IPS DF 4.7 (cell line): Measurements from ENCODE around the gene PRLHR.

Source experiments
- DNase-seq: peaks from one replicate; pipeline ENCODE4 v3.0.0-alpha.2; 2013; ENCODE audit warnings: low spot score; ENCODE audit errors: extremely low read depth

PRLHR gene

DNA sequence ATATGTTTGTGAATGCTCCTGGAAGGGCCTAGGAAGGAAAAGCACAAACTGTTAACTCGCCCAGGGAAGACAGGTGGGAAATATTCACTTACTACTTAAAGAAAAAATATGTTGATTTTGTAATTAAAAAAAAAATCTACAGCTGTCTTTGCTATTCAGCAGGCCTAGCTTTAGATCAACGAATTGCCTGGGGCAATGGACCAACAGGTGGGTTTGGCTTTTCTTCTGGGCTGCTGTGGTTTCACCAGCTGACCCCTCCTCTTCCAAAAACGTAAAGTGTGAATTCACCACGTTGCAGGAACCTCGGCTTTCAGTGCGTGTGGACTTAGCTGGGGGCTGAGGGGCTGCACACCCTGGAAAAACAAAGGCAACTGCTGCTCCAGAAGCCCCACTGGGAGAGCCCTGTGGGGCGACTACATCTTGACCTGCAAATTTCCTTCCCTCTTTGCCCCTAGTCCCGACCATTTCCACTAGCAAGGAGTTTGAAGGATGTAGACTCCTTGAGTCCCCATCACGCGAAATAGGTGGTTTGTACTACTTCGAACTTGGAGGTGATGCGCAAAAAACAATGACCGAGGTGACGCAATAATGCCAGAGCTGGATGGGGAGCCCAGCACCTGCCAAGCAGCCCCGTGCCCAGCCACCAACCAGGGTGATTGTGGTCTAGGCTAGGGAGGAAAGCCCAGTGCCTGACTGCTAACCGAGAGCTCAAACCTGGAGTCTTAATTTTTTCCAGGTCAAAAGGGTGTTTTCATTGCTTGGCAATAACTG is 7.4 kb downstream of the PRLHR start:
- no peak for DNase-seq

DNA sequence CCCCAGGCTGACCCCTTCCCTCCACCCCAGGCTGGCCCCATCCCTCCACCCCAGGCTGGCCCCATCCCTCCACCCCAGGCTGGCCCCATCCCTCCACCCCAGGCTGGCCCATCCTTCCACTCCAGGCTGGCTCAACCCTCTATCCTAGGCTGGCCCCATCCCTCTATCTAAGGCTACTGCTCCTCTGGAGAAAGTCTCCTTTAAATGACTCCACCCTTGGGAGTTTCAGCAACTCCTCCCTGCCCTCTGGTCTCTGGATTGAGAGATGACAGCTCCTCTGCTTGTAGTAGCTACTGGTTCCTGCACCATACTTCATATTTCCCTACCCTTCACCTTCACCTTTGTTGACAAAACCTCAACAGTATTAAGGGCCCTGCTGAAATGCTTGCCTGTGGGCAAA is 8.5 kb downstream of the PRLHR start:
- DNase-seq = no peak

DNA sequence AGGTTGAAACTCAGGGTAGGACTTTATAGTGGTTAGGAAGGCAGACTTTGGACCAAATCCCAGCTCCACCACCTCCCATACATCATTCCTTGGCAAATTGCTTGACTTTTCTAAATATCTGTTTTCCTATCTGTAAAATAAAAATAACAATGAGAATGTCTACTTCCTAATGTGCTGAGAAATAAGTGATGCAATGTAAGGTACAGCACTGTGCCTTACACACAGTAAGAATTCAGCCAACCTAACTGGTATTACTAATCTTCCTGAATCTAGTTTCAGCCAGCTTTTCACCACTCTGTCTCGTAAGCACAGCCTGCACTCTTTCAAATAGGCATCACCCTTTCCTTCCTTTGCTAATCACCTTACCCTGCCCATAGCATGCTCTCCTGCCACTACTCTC is 9.7 kb downstream of the PRLHR start:
- DNase-seq = no peak

DNA sequence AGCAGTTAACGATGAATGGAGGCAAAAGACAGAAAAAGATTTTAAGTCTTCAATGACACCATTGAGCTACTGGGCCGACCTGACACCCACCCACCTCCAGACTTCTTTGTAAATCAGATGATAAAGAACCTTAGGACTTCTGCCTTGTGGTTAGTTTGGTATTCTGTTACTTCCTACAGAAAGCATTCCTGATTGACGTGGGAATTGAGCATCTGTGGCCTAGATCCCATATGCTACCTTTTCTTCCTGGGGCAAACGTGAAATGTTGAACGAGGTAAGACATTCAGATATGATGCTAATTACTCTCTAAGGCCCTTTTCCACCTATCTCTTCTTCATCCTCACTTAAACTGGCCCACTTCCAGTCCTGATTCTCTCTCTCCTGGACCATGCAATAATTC is 10.2 kb downstream of the PRLHR start:
- DNase-seq = no peak

DNA sequence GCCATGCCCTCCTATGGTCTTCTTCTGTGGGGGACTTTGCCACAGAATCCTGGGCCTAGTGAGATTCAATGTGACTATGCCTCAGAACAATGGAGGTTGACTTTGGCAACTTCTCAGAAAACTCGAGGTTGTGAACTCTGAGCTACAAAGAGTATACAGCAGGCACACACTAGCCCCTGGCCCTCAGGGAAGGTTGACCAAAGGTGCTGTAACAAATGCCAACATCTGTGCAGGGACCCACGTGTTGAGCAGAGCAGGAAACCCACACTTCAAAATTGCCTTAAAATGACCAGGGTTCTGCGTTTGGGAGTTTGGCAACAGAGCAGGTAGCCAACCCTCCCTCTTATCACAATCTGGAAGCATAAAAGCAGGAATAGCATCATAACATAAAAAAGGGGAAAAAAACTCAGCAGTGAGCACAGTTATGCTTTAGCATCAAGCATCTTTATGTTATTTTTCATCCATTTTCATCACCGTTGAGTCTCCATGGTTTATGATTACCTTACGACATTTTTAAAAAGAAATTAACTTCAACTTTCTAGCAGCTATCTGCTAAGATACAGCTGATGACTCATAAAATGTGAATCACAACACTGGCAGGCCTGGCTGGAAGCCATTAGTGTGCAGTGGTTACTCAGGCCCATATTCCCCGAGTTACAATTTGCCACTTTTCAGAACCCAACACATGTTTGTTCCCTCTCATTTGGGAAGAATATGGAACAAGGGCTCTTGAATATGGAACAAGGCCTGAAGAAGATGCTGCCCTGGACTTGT is 11.1 kb downstream of the PRLHR start:
- DNase-seq = no peak

DNA sequence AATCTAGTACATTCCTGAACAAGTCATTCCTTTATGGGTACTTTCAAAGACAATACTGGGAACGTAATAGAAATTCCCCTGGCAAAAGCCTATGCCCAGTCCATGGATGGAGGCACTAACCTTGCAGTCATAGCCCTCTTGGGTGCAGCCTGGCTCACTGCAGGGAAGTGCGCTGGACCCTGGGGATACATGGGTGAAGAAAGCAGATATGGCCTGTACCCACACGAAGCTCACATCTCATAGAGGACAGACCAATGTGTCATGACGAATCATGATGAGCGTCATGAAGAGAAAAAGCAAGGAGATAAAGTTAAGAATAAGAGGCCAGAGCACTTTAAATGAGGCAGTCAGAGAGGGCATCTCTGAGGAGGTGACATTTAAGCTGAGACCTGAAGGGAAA is 11.8 kb downstream of the PRLHR start:
- DNase-seq = no peak

DNA sequence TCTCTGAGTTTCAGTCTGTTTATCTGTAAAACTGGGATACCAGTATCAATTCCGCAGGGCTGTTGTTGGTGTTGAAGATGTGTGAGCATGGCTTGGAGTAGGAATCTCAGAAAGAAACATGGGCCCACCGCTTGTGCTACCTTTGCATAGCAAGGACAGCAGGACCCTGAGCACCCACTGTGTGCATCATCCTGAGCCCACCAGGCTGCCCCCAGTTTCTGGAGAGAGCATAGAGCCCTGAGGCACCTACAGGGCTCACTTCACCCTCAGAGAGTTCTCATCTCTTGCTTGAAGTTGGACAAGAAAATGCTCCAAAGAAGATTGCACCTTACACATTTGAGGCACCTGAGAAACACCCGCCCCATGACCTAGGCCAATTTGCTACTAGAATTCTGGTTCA is 12.9 kb downstream of the PRLHR start:
- DNase-seq = no peak

DNA sequence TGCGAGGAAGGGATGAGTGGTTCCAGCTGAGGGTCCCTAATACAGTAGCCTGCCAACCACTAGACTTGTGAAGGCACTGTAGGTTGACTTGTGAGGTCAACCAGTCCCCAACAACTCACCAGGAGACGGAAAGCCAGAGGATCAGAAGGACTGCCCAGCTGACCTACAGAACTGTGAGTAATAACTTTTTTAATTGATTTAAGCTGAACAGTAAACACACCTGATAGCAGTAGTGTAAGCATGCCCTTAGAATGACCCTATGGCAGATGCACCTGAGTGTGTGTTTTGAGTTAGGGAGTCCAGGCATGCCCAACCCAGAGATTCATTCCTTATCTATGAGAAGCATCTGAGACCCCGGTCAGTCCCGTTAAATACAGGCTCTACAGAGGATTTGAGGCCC is 14.1 kb downstream of the PRLHR start:
- DNase-seq = no peak

DNA sequence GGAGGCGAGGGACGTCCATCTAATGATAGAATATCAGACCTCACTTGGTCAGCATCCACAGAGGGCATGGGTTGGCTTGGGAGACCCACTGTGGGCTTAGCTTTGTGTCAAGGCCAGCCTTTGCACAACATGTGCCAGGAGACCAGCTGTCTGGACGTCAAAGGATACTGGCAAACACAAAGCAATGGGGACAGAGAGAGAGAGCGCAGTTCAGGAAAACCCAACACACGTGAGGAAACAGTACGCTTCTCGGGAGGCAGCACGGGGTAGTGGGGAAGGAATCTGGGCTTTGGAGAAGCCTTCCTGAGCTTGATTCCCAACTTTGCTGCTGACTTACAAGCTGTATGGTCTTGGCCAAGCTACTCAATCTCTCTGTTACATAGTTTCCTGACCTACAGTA is 14.7 kb downstream of the PRLHR start:
- DNase-seq = no peak

DNA sequence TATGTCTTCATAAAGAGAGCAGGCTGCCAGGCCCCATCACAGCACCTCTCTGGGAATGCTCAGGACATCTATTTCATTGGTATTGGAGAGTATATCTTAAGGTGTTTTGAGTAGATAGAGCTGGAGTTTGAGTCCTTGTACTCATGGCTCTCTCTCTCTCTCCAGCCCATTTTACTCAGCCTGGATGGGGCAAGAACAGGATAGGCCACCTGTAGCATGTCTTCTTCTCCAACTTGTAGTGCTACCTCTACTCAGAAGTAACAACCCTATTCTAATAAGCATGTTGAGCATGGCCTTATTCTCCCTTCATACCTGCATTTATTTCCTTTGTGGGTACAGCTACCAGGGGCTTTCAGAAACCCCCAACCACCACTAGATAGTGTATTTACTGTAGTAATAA is 21.9 kb downstream of the PRLHR start:
- DNase-seq = no peak

DNA sequence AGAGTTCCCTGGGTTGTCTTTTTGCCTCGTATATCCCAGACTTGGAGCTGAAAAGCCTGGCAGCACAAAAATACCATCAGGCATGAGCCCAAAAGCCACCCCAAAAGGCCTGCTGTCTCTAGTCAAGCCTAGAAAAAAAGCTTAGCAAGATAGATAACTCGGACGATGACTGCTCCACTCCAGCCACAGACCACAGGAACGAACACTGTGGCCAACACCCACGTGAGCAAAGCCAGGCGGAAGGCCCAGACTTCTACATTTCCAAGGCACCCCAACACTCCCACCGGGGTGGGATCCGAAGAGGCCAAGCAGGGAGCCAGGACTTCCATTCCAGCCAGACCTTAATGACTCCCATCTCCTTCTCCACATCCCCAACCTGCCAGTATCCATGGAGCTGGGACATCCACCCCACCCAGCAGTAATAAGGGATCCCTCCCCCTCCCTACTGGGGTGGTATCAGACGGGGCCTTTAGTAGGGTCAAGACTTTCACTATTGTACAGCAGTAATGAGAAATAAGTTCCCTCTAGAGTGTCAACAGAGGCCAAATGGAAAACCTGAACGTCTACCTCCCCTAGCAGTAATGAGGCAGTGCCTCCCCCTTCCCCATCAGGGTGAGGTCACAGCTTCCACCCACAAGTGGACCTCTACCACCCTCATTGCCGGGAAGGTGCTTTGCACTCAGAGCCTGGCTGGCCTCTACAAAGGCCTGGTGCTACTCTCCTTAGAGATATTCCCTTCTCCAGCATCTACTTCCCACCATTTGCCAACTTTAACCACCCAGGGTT is 23.0 kb downstream of the PRLHR start:
- DNase-seq = no peak

DNA sequence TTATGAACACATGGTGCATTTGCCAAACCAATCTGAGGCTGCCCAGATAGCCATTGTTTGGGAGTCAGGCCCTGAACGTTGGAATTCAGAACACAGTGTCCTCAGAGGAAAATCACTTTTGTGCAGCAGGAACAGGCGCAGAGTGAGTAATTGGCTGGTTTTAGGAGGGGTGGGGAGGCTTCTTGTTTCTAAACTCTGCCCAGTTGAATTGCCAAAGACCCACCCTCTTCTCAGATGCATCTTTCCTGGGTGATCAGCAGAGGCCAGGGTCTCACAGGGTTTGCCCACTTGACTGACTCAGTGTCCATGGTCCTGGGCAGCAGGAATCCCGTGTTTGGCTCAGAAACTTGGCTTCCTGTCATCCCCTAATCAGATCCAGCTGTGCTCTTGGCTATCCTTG is 24.3 kb downstream of the PRLHR start:
- no peak for DNase-seq

DNA sequence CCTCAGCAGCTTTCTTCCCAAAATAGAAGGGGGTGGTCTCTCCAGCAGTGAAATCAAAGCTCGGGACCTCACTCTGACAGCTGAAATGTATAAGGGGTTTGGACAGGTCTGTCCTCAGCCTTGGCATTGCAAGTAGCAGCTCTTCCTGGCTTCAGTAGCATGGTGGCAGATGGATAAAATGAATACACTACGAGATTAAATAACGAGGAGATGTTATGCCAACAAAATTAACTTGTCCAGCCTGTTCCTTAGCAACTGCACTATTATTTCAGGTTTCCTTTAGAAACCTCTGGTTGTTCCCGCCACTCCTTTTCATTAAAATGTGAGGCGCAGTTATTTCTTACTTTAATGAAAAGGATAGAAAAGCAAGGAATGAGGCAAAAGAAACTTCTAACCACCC is 24.9 kb downstream of the PRLHR start:
- no peak for DNase-seq

DNA sequence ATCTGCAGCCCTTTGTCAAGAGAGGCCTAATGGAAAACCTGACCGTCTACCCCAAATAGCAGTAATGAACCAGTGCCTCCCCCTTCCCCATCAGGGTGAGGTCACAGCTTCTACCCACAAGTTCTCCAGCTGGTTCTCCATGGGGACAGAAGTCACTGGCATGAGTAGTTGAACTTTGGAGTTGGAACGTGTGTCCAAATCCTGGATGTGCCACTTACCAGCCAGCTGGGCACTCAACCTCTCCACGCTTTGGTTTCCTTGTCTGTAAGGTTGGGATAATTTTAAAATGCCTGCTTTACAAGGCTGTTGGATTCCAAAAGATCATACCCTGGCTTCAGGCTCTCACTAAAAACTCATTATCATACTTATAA is 25.6 kb downstream of the PRLHR start:
- no peak for DNase-seq

DNA sequence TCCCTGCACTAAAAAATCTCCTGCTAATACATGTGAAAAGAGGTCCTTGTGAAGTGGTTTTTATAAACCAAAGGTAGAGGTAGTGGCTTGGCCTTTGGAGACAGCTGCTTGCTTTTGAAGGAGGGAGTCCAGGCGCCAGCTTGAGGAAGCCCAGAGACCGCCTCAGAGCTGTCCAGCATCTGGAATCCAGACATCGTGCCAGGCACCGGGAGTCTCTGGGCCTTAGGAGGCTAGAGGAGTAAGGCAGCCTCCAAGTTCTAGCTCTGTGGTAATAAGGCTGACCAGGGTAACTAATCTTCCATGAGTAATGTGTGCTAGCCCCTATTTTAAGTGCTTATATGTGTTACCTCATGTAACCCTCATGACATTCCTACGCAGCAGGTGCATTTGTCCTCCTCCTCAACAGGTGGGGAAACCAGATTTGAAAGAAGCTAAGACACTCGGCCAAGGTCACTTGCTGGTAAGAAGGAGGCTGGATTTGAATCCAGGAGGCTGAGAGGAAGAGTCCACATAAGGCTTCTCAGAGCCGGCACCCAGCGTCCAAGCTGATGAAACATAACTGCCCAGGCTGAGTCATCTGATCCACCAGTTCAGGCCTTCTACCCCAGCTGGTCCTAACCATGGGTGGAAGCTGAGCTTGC is 26.1 kb downstream of the PRLHR start:
- no peak for DNase-seq

DNA sequence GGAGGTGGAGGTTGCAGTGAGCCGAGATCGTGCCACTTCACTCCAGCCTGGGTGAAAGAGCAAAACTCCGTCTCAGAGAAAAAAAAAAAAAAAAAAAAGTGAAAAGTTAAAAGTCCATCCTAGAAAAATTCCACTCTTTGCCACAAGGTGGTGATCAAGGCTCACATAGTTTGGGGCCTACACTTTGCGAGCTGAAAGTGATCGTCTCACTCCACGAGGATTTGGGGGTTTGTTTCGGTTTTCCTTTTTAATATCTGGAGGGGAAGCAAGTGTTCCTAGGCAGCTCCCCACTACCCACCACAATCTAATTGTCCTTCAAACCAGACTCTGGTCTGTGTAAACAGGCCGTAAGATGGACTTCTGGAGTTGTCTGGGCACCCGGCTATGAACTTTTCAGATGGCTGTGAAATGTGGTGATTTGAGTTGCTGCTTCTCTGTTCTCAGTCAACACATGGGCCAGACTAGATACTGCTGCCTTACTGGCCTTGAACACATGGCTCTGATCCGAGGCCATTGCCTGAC is 27.1 kb downstream of the PRLHR start:
- DNase-seq = peak; percentile 25

DNA sequence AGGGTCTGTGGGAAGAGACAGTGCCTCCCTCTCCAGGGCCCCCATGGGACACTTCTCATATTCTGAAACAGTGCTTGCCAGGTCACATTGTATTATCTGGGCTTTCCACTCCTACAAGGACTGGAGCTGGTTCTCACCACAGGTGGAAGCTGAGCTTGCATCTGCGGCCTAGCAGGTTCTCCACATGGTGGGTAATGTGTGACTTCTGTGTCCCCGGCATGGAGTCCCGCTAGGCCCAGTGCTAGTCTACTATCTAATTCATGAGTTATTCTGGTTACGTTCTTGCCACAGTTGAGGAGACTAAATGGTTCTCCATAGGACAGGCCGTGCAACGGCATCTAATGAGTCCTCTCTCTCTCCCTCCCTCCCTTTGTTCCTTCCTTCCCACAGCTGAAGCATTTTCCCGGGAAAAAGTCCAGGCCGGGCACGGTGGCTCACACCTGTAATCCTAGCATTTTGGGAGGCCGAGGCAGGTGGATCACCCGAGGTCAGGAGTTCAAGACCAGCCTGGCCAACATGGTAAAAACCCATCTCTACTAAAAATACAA is 27.7 kb downstream of the PRLHR start:
- DNase-seq = no peak

DNA sequence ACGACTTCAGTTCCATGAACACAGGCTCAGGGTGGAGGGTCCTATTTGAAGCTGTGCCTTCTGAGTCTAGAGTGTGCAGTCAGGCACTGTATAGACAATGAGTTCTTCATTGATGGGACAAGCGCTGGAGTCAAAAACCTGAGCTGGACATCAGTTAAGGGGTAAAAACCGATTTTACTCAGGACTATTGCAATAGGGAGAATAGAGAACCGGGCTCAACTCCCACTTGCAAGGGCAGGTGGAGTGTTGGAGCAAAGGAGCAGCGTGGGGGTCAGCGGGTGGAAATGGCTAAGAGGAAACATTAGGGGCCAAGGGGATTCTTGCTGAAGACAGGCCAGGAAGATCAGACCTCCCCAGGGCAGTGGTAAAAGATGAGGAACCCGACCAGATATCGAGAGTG is 28.5 kb downstream of the PRLHR start:
- DNase-seq = no peak

DNA sequence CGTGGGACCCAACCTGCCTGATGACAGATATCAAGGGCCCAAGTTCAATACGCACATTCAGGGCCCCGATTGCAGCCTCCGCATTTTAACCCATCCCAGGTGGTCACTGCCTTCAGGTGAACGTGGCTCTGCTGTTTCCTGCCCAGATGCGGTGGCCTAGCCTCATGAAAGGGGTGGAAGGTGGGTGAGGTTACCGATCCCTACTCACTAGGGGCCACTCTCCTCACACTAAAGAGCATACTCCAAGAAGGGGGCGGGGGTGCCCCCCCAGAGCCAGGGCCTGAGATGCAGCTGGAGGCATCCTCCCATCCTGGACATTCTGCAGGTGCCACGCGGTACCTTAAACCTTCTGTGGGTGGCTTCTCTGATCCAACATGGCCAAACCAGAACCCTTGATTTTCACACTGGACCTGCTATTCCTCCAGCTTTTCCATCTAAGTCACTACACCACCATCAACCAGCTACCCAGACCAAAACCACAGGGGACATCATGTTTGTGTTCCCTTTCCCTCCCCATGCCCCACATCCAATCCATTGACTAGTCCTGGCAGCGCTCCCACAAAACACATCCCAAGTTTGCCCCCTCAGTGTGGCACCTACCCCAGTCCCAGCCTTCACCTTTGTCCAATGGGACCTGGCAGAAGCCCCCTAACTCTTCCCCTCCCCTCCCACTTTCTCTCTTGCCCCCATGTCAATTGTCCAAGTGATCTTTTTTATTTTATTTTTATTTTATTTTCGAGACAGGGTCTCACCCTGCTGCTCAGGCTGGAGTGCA is 30.0 kb downstream of the PRLHR start:
- DNase-seq = no peak

DNA sequence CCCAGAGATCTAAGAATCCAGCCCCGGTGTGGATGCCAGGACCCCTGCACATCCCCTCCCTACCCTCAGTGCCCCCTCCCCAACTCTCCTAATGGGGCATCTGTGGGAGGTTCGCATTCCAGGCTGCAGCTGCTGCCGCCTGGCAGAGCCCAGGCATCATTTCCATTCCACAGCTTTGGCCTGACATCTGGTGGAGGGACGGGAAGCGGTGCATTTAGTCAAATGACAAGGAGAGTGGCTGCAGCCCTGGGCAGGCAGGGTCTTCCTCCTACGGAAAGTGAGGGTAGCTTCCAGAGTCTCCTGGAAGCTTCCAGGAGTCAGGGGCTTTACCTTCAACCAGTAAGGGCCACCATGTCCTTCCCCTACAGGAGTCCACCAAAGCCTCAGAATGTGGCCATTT is 30.8 kb downstream of the PRLHR start:
- peak; percentile 19 for DNase-seq

DNA sequence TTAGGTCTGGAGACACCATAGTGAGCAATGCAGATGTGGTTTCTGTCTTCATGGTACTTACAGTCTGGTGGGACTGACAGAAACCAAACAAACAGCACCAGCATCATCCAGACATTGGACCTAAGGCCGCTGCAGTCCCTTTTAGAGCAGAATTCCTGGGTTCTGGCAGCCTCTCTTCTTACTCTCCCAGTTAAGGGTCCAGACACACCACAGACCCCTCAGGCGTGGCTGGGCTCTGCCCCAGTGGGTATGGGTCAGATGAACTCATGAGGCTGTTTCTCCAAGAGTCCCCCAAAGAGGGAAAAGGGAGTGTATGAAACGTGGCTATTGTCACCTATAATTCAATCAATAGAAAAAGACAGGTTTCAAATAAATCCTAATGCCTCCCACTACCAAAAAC is 31.3 kb downstream of the PRLHR start:
- no peak for DNase-seq
